ENCODE measurements around the gene SUMF1. TPM values are rescaled to one million over a fixed set of nuclear protein-coding genes. Genes with fewer than 3 reads are reported as not detected.
A peak's percentile ranks its signal among the peaks of the same experiment; 100 is the strongest.

SUMF1 gene
- total RNA-seq, 2 experiments from 2014 or later, result 6.4 to 6.6 TPM

DNA sequence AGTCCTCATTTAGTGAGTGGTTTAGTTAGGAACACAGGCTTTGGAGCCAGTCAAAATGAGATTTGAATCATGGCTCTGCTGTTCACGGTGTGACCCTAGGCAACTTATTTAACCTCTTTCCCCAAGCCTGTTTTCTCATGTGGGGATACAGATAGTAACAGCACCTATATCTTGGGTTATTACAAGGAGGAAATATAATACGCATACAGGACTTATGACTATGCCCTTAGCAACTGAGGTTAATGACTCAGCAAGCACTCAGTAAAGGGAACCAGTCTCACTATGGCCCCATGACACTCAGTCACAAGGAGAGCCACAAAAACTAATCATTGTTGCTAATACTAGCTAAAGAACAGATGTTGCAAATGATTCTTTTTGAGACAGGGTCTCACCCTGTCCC is 45.9 kb downstream of the SUMF1 start:
- H3K27me3 Mint-ChIP-seq, result no peaks in the 10 kb centered on the region
- POLR2A ChIA-PET, result interaction anchor here (1.0 to 2.3 kb wide), 4 partner anchors 11 to 72 kb away, joined by 3 to 7 read pairs (median 5); partner anchors contain the start of gene ITPR1
- DNase-seq (peak; percentile 37), ATAC-seq (peak; percentile 85)
- peak overlapping the region; percentile 35 for H3K27ac Mint-ChIP-seq
- intact Hi-C loops (cut with micrococcal nuclease), result loop anchor here (5.0 kb wide), 1 partner anchor 34 kb away; no protein-coding TSS in a partner anchor
- CTCF ChIA-PET, result no interaction called here
- TF ChIP-seq, protein P1, sequence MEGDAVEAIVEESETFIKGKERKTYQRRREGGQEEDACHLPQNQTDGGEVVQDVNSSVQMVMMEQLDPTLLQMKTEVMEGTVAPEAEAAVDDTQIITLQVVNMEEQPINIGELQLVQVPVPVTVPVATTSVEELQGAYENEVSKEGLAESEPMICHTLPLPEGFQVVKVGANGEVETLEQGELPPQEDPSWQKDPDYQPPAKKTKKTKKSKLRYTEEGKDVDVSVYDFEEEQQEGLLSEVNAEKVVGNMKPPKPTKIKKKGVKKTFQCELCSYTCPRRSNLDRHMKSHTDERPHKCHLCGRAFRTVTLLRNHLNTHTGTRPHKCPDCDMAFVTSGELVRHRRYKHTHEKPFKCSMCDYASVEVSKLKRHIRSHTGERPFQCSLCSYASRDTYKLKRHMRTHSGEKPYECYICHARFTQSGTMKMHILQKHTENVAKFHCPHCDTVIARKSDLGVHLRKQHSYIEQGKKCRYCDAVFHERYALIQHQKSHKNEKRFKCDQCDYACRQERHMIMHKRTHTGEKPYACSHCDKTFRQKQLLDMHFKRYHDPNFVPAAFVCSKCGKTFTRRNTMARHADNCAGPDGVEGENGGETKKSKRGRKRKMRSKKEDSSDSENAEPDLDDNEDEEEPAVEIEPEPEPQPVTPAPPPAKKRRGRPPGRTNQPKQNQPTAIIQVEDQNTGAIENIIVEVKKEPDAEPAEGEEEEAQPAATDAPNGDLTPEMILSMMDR (IDR thresholded peaks at IDR 0.05), result no peak
- H3K4me1 Mint-ChIP-seq (ENCODE audit: low read depth), result peaks cover 26% of the 10 kb centered on the region
- no peak overlapping the region for H3K4me3 Mint-ChIP-seq
- H3K9me3 Mint-ChIP-seq, result no peaks in the 10 kb centered on the region
- H3K36me3 Mint-ChIP-seq (ENCODE audit: low read depth), result peaks cover 8% of the 10 kb centered on the region

DNA sequence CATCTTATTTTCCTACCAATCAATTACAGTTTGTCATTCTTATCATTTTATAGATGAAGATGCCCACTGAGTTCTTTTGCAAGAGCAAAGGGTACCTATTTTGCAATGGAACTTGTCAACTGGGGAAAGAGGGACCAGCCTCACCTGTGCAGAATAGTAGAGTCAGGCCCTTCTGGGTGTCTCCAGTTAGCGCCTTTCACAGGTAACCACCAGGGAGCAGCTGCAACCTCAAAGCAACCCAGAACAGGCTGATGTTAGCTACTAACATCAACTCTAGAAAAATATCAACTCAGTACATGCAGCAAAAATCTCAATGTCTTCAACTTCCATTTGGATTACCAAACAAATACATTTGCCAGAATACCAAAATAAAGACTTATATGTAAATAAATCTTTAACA is 47.1 kb downstream of the SUMF1 start:
- ATAC-seq, result no peak
- TF ChIP-seq, protein P1 (IDR thresholded peaks at IDR 0.05), result no peak
- Mint-ChIP-seq H3K27ac (no peak overlapping the region), H3K4me1 (ENCODE audit: low read depth) (peaks cover 17% of the 10 kb centered on the region), H3K36me3 (ENCODE audit: low read depth) (peaks cover 9% of the 10 kb centered on the region), H3K9me3 (no peaks in the 10 kb centered on the region), H3K4me3 (no peak overlapping the region), H3K27me3 (no peaks in the 10 kb centered on the region)
- intact Hi-C loops (cut with micrococcal nuclease), result loop anchor here (5.0 kb wide), 1 partner anchor 33 kb away; no protein-coding TSS in a partner anchor
- CTCF ChIA-PET, result interaction anchor here (1.1 kb wide), 1 partner anchor 19 kb away, joined by 3 read pairs; no protein-coding TSS in a partner anchor
- POLR2A ChIA-PET, result interaction anchor here (1.1 to 2.3 kb wide), 2 partner anchors 24 to 27 kb away, joined by 3 to 7 read pairs; no protein-coding TSS in a partner anchor
- no peak for DNase-seq

DNA sequence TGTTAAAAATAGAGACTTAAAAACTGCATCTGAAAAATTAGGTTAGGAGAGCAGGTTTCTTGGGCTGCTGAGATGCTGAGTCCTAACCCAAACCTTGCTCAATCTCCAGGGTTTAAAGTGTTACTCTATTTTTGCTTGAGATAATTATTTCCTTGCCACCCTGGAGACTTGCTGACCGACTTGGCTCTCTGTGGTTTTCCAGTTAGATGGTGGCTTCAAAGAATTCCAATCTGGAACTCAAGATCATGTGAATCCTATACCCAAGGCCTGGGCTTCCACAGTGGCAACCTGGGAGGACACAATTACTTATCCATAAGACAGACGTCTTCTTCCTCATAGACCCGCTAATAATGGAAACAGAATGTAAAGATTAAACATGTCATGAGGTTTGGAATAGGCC is 47.7 kb downstream of the SUMF1 start:
- peaks cover 17% of the 10 kb centered on the region for H3K4me1 Mint-ChIP-seq (ENCODE audit: low read depth)
- no peak overlapping the region for H3K27ac Mint-ChIP-seq
- intact Hi-C loops (cut with micrococcal nuclease), result no loop called here
- H3K27me3 Mint-ChIP-seq, result no peaks in the 10 kb centered on the region
- TF ChIP-seq, protein P1 (IDR thresholded peaks at IDR 0.05), result no peak
- H3K4me3 Mint-ChIP-seq, result no peak overlapping the region
- H3K9me3 Mint-ChIP-seq, result no peaks in the 10 kb centered on the region
- ChIA-PET POLR2A (no interaction called here), CTCF (interaction anchor here (1.1 kb wide), 1 partner anchor 18 kb away, joined by 3 read pairs; no protein-coding TSS in a partner anchor)
- DNase-seq (no peak), ATAC-seq (no peak)
- peaks cover 11% of the 10 kb centered on the region for H3K36me3 Mint-ChIP-seq (ENCODE audit: low read depth)

DNA sequence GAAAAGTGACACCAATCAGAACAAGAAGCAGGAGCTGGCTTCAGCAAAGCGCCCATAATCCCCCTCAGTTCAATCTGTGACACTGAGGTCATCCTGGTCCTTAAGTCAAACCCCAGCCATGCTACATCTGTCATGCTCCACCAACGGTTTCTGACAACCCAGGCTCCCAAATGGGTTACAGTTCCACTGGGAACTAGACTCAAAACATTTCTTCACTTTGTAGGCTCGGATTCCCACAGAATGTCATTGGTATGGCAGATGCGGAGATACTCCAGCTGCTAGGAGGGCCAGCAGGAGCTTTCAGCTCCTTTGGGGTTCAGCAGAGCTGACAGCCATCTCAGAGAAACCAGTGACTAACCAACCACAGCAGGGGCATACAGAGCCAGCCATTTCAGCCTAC is 48.9 kb downstream of the SUMF1 start:
- no peak for DNase-seq
- Mint-ChIP-seq H3K9me3 (no peaks in the 10 kb centered on the region), H3K4me1 (ENCODE audit: low read depth) (peaks cover 15% of the 10 kb centered on the region)

DNA sequence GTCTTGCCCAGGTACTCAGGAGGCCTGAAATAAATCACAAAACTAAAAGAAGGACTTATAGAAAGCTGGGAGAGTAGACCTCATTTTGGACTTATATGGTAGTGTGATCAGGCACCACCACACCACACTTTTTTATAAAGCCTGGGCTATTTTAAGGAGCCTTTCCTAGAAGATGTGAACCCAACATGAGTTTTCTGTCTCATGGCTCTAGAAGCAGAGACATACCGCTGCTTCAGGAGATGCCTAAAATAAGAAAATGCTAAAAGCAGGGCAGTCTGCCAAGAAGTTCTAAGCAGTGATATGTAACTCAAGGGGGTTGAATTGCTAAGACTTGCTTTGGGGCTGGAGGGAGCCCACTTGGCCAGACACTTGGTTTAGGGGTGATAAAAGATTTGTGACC is 49.6 kb downstream of the SUMF1 start:
- Mint-ChIP-seq H3K27me3 (no peaks in the 10 kb centered on the region), H3K4me1 (ENCODE audit: low read depth) (peaks cover 15% of the 10 kb centered on the region), H3K27ac (no peak overlapping the region), H3K4me3 (no peak overlapping the region), H3K9me3 (no peaks in the 10 kb centered on the region), H3K36me3 (ENCODE audit: low read depth) (peaks cover 12% of the 10 kb centered on the region)
- ATAC-seq (no peak), DNase-seq (no peak)
- TF ChIP-seq, protein P1 (IDR thresholded peaks at IDR 0.05), result no peak
- ChIA-PET CTCF (interaction anchor here (1.6 kb wide), 1 partner anchor 216 kb away, joined by 3 read pairs; no protein-coding TSS in a partner anchor), POLR2A (interaction anchor here (0.8 kb wide), 1 partner anchor 75 kb away, joined by 3 read pairs; no protein-coding TSS in a partner anchor)
- intact Hi-C loops (cut with micrococcal nuclease), result no loop called here

More for the DNA sequence above, 48.9 kb downstream of the SUMF1 start:
- Mint-ChIP-seq H3K4me3 (no peak overlapping the region), H3K27ac (no peak overlapping the region), H3K27me3 (no peaks in the 10 kb centered on the region), H3K36me3 (ENCODE audit: low read depth) (peaks cover 12% of the 10 kb centered on the region)
- no peak for ATAC-seq
- intact Hi-C loops (cut with micrococcal nuclease), result no loop called here
- ChIA-PET POLR2A (interaction anchor here (0.7 kb wide), 1 partner anchor 8 kb away, joined by 3 read pairs; no protein-coding TSS in a partner anchor), CTCF (no interaction called here)
- TF ChIP-seq, protein P1 (IDR thresholded peaks at IDR 0.05), result no peak
